HG02870 (cell line): ENCODE data around the gene SARDH.
"Not testable (repeated sequence)": the region's sequence is repeated elsewhere in the genome, so short reads cannot be mapped to it uniquely, and the experiment has no call there.

Source experiments
- ATAC-seq: cut with Tn5 transposase; IDR thresholded peaks from one replicate; pipeline ENCODE4 v1.9.1; 2021; ENCODE audit warnings: mild to moderate bottlenecking, moderate library complexity; ENCODE audit not compliant: unreplicated experiment

SARDH gene

DNA sequence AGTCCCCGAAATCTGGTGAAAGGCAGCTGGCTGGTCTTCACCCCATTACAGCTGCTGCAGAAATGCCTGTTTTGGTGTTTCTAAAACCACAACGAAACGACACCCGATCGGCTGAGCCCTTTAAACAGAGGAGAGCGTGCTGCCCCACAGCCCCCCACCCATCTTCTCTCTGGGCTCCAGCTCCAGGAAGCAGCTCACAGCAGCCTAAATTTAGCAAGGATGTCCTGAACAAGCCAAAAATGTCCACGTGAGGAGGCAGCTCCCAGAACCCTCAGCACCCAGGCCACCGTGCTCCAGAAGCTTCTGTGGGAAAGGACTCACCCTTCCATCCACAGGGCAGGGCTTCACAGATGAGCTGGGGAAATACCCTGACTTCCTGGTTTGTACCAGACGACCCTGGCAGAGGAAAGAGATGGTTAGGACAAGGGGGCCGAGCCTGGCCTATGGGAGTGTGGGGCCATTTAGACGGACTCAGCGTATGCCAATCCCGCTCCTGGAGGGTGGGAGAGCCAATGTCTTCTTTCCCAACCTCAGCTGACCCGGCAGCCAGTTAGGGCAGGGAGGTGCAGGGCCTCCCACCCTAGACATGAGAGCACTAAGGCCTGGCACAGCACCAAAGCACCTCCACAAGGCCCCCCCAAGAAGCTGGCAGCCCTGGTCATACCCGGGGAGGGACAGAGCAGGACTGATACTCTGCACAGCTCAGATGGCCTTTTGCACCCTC lies 39.1 kb upstream of the SARDH start:
- no peak for ATAC-seq

DNA sequence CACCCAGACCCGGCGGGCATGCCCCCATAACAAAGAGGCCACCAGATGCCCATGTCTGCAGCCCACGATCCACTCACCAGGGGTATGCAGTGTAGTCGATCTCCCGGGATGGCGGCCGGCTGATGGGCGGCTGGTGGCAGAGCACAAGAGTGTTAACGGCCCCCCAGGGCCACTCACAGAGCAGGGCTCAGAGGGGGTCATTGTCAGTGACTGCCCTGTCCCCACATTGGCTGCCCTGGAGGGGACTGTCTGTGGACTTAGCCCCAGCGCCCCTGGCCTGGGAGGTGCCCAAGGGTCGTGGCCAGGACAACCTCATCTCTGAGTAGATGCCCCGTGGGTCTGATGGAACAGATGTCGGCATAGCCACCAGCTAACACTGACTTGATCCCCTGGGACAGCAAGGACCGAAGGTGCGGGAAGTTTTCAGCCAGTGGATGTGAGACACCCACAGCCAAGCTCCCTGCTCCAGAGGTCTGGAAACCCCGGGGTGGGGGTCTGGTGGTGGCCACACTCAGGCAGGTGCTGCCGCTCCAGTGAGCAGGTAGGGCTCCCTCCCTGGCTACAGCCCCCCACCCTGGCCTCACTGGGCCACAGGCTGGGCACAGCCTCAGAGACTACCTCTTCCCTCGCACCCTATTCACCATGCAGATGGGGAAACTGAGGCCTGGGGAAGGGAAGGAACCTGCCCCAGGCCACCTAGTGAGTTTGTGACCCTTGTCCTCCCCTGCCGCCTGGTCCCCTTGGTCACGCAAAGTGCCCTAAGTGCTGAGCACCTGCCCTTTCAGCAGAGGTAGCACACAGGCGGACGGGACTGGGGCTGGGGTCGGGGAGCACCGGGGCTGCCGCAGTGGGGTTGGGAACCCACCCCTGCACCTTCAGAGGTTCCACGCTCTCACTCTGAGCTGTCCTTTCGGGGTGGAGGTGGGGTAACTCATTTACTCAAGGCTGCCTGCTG lies 38.1 kb upstream of the SARDH start:
- no peak for ATAC-seq

GRCh38 chr9:133775291-133775690 lies 37.1 kb upstream of the SARDH start:
- ATAC-seq, result no peak

DNA sequence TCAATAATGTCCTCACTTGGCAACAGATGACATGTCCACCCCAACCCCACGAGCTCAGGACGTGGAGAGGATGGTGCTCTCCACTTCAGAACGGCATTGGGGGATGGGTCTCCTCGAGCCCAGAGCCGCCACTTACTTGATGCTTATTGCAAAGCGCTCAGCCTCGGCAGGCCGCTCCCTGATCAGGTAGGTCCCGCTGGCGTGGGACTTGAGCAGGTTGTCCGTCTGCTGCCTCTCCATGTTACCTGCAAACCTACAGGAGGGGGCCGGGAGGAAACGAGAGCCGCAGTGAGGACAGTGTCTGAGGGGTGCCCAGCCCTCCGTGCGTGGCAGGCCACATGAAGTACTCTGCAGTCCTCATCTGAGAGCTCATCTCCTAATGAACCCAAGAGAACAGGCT lies 36.6 kb upstream of the SARDH start:
- ATAC-seq, result no peak

DNA sequence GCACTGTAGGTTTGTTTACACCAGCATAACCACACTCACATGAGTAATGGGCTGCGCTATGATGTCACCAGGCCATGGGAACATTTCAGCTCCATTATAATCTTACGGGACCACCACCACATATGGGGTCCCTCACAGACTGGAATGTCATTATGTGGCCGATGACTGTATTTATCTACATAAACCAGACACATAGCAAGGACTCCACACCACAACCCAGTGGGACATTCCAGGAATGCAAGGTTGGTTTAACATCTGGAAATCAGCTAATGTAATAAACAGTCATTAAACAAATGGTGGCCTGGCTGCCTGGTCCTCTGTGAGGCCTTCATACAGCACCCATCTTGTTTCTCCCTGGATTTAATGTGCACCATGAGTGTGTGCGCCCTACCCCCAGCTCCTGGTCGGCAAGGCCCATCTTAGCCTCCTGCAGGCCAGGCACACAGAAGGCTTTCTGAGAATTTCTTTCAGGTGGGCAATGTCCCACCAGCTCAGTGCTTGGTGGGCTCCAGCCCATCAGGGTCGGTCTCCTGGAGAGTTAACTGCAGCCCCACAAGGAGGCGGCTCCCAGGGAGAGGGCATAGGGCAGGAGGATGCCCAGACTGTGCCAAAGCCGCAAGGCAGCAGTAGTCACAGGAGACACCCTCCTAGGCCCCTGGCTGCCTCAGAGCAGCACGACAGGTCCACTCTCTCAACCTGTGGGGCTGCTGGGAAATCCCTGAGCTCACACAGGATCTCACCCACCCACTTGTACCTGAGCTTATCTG lies 35.9 kb upstream of the SARDH start:
- ATAC-seq, result no peak

GRCh38 chr9:133772581-133772980 lies 34.4 kb upstream of the SARDH start:
- no peak for ATAC-seq

DNA sequence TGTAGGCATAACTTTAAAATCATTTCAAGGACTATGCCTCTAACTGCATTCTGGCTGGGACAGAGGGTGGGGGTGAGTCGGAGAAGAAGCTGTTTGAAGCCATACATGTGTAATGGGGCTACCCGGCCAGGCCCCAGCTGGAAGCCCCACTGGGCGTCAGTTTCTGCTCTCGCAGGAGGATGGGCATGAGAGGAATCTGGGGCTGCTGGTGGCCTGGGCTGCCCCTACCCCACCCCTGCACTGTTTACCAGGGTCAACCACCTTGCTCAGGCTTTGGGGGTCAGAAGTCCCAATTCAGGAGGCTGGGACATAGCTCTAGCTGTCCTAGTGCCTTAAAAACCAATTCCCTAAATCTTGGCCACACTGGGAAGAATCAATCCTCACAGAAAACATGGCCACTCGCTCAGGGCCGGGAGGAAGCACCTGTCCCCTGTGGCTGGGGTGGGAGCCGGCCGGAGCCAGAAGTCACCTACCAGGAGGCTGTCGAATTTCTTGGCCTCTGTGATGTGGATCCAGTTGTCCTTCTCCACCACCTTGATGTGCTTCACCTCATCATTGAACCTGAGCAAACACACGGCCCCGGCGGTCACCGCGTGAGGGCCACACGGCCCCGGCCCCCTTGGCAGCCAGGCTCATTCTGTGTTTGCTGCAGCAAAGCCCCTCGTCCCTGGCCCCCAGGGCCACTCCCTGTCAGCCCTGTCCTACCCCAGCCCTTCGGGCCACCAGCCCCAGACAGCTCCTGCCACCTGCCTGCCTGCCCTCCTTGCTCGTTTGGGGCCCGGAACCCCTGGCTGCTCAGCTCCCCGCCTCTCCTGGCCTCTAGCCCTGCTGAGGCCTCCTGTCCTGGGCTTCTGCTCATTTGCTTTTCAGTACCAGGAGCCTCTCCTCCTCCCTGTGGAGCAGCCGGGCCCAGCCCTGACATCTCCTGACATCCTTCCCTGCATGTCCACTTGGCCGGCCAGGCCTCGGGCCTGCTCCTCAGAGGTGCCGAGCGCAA lies 33.6 kb upstream of the SARDH start:
- ATAC-seq, result no peak

DNA sequence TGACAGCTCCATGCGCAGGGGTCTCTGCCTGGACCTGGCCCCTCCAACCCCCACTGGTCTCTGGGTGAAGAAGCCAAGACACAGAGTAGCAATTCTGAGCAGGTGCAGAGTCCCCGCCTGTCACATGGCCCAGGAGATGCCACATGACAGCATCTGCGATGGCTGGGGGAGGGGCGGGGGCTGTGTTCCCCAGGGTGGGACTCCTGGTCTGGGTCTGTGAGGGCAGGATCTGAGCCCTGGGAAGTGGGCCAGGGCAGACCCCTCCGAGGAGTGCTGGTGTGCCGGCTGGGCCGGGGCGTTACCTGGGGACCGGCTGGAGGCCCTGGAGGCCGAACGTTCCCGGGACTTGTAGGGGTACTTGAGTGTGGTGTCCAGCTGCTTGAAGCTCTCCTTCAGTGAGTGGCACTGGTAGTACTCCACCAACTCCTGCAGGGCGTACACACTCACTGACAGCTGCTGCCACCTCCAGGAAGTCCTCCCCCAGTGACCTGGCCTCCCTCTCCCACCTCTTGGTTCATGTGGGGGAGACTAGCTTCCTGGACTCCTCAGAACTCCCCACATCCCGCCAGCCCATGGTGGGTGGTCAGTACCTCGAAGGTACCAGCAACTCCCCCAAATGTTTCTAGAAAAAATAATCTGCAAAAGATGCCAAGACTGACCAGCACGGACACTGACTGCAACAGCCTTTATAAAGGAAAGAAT lies 32.1 kb upstream of the SARDH start:
- no peak for ATAC-seq

DNA sequence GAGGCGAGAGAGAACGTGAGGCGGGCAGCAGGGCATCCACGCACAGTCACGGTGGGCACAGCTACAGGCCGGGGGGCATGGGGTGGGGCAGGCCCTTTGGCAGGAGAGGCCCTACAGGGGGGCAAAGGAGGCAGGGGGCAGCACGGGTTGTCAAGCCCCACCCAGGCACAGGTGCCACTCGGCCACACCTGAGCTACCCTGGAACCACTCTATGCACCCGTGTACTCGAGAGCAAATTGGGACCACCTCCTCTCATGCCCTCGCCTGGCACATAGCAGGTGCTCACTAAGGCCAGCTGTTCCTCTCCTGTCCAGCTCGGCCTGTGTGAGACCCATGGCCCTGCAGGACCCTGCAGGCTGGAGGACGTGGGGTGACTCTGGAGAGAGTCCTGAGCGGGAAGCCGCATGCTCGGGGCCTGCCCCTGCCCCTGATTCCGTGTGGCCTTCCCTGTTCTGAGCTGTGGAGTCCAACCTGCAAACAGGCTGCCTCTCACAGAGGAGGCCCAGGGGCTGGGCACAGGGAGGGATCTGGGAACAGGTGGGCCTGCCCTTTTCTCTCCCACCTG lies 31.4 kb upstream of the SARDH start:
- no peak for ATAC-seq

GRCh38 chr9:133768859-133769510 lies 30.8 kb upstream of the SARDH start:
- no peak for ATAC-seq

DNA sequence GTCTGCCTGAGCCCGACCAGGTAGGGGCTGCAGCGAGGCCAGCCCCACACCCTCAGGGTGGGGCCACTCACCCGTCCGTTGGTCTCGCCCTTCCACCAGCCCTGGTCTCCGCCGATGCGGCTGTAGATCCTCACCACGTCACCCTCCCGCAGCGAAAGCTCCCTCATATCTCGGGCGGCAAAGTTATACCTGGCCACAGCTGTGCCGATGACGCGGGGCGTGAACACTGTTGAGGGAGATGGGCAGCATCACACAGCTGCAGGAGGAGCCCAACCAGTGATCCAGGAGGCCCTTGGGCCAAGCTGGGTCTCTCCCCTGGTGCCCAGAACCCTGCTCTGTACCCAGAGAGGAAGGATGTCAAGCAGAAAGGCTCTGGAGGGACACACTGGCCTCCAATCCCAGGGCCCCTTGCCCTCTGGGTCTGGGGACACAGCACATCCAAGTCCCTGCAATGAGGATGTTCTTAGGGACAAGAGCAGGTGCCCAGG lies 30.3 kb upstream of the SARDH start:
- ATAC-seq, result no peak

DNA sequence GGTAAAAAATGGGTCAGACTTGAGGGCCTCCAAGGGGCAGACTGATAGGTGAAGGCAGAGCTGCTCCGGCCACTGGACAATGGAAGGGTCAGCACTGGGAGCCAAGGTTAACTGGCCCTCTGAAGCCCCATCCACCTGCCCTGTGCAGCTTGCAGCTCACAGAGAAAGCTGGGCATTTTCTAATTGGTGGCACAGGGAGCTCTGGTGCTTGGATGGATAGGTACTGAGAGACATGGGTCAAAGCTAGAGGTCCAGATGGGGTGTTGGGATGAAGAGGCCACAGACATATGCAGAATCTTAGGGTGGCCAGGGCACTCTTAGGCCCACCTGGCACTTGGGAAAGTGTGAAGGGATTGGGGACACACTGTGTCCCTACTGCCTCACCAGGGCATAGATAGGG lies 29.5 kb upstream of the SARDH start:
- no peak for ATAC-seq

GRCh38 chr9:133767008-133767407 lies 28.9 kb upstream of the SARDH start:
- ATAC-seq, result no peak

DNA sequence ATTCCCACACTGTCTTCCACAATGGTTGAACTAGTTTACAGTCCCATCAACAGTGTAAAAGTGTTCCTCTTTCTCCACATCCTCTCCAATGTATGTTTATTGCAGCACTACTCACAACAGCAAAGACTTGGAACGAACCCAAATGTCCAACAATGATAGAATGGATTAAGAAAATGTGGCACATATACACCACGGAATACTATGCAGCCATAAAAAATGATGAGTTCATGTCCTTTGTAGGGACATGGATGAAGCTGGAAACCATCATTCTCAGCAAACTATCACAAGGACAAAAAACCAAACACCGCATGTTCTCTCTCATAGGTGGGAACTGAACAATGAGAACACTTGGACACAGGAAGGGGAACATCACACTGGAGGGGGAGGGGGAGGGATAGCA lies 28.1 kb upstream of the SARDH start:
- ATAC-seq, result not testable (repeated sequence)

- no peak for ATAC-seq
Measured at GRCh38 chr9:133763272-133764183, 25.4 kb upstream of the SARDH start.

- ATAC-seq, result no peak
Measured at GRCh38 chr9:133762488-133763271, 24.5 kb upstream of the SARDH start.
